ENCODE results near the gene TBL1Y. TPM values are rescaled to one million over a fixed set of nuclear protein-coding genes. Genes with fewer than 3 reads are reported as not detected.

Gene TBL1Y
- total RNA-seq: not detected in 2 replicates

GRCh38 chrY:6910372-6911252 is at the start of gene TBL1Y:
Gene TBL1Y (plus strand): TSS chrY:6910697. CDS start chrY:7025085, 114,388 bp downstream.

GRCh38 chrY:6911253-6911881 is 870 bp downstream of the TBL1Y start, which contains the start of gene AMELY:
Gene AMELY (minus strand): TSS chrY:6911752. CDS start chrY:6872608, 39,144 bp downstream.

Other genes with a start within 250 kb of the TBL1Y start
- not detected in 2 replicates for gene AMELY, start 1.1 kb downstream of the TBL1Y start, total RNA-seq